Measurements from ENCODE around the gene EPS15.

The EPS15 gene

GRCh38 chr1:51423073-51423821, 95.8 kb downstream of the EPS15 start:
- H3K9ac ChIP-seq (ENCODE audit: low read length) = no peak overlapping the region
- no peaks in the 10 kb centered on the region for H3K9me2 ChIP-seq (ENCODE audit: low read depth, low read length)
- no peak overlapping the region for H3K4me3 ChIP-seq (ENCODE audit: low read depth, low read length, poor library complexity, severe bottlenecking)
- H3K4me1 ChIP-seq (ENCODE audit: insufficient read depth, low read length, severe bottlenecking) = no peaks in the 10 kb centered on the region
- peaks cover 5% of the 10 kb centered on the region; the same call in 1 of the 2 replicates for H3K9me3 ChIP-seq (ENCODE audit: low read length)
- H2AFZ ChIP-seq (ENCODE audit: low read length) = no peak overlapping the region
- H3K27ac ChIP-seq (ENCODE audit: low read depth, low read length, poor library complexity, severe bottlenecking) = no peak overlapping the region
- H3K36me3 ChIP-seq (ENCODE audit: insufficient read depth, low read length) = peaks cover 67% of the 10 kb centered on the region
- H3K4me2 ChIP-seq (ENCODE audit: low read length) = no peak overlapping the region
- TF ChIP-seq EZH2 (IDR thresholded peaks at IDR 0.05; ENCODE audit: borderline replicate concordance, low read length) (no peak), CTCF (IDR thresholded peaks at IDR 0.05; ENCODE audit: low read length) (no peak)
- H3K27me3 ChIP-seq (ENCODE audit: insufficient read depth, low read length) = no peaks in the 10 kb centered on the region
- H4K20me1 ChIP-seq (ENCODE audit: insufficient read depth, low read length) = no peaks in the 10 kb centered on the region
- H3K79me2 ChIP-seq (ENCODE audit: insufficient read depth, low read length) = no peaks in the 10 kb centered on the region
- H3F3A ChIP-seq (ENCODE audit: insufficient read depth, low read length) = no peaks in the 10 kb centered on the region

- H3K27me3 ChIP-seq (ENCODE audit: insufficient read depth, low read length) = no peaks in the 10 kb centered on the region
- H3F3A ChIP-seq (ENCODE audit: insufficient read depth, low read length) = no peaks in the 10 kb centered on the region
- no peaks in the 10 kb centered on the region for H3K4me1 ChIP-seq (ENCODE audit: insufficient read depth, low read length, severe bottlenecking)
- H3K9me3 ChIP-seq (ENCODE audit: low read length) = no peaks in the 10 kb centered on the region
- H3K4me2 ChIP-seq (ENCODE audit: low read length) = no peak overlapping the region
- H3K27ac ChIP-seq (ENCODE audit: low read depth, low read length, poor library complexity, severe bottlenecking) = no peak overlapping the region
- no peaks in the 10 kb centered on the region for H3K79me2 ChIP-seq (ENCODE audit: insufficient read depth, low read length)
- H3K36me3 ChIP-seq (ENCODE audit: insufficient read depth, low read length) = peaks cover 63% of the 10 kb centered on the region
- H4K20me1 ChIP-seq (ENCODE audit: insufficient read depth, low read length) = no peaks in the 10 kb centered on the region
- TF ChIP-seq CTCF (IDR thresholded peaks at IDR 0.05; ENCODE audit: low read length) (no peak), EZH2 (IDR thresholded peaks at IDR 0.05; ENCODE audit: borderline replicate concordance, low read length) (no peak)
- no peak overlapping the region for H2AFZ ChIP-seq (ENCODE audit: low read length)
- H3K4me3 ChIP-seq (ENCODE audit: low read depth, low read length, poor library complexity, severe bottlenecking) = no peak overlapping the region
- H3K9ac ChIP-seq (ENCODE audit: low read length) = no peak overlapping the region
- H3K9me2 ChIP-seq (ENCODE audit: low read depth, low read length) = no peaks in the 10 kb centered on the region
Measured at GRCh38 chr1:51422367-51423072, 96.5 kb downstream of the EPS15 start.

GRCh38 chr1:51421964-51422363, 97.1 kb downstream of the EPS15 start:
- H3K27ac ChIP-seq (ENCODE audit: low read depth, low read length, poor library complexity, severe bottlenecking) = no peak overlapping the region
- no peaks in the 10 kb centered on the region for H3K9me2 ChIP-seq (ENCODE audit: low read depth, low read length)
- H3K9me3 ChIP-seq (ENCODE audit: low read length) = no peaks in the 10 kb centered on the region
- no peaks in the 10 kb centered on the region for H3K4me1 ChIP-seq (ENCODE audit: insufficient read depth, low read length, severe bottlenecking)
- no peak overlapping the region for H3K9ac ChIP-seq (ENCODE audit: low read length)
- no peaks in the 10 kb centered on the region for H4K20me1 ChIP-seq (ENCODE audit: insufficient read depth, low read length)
- no peaks in the 10 kb centered on the region for H3K27me3 ChIP-seq (ENCODE audit: insufficient read depth, low read length)
- H3K36me3 ChIP-seq (ENCODE audit: insufficient read depth, low read length) = peaks cover 57% of the 10 kb centered on the region; the same call in 1 of the 2 replicates
- H3K4me3 ChIP-seq (ENCODE audit: low read depth, low read length, poor library complexity, severe bottlenecking) = no peak overlapping the region
- no peaks in the 10 kb centered on the region for H3K79me2 ChIP-seq (ENCODE audit: insufficient read depth, low read length)
- TF ChIP-seq EZH2 (IDR thresholded peaks at IDR 0.05; ENCODE audit: borderline replicate concordance, low read length) (no peak), CTCF (IDR thresholded peaks at IDR 0.05; ENCODE audit: low read length) (no peak)
- H2AFZ ChIP-seq (ENCODE audit: low read length) = no peak overlapping the region
- no peaks in the 10 kb centered on the region; the same call in 1 of the 2 replicates for H3F3A ChIP-seq (ENCODE audit: insufficient read depth, low read length)
- H3K4me2 ChIP-seq (ENCODE audit: low read length) = no peak overlapping the region
